Measurements from ENCODE around the gene NSDHL. TPM values are rescaled to one million over a fixed set of nuclear protein-coding genes. Genes with fewer than 3 reads are reported as not detected.

NSDHL gene
- total RNA-seq, 1 experiment from 2014 or later: 13.7 TPM

DNA sequence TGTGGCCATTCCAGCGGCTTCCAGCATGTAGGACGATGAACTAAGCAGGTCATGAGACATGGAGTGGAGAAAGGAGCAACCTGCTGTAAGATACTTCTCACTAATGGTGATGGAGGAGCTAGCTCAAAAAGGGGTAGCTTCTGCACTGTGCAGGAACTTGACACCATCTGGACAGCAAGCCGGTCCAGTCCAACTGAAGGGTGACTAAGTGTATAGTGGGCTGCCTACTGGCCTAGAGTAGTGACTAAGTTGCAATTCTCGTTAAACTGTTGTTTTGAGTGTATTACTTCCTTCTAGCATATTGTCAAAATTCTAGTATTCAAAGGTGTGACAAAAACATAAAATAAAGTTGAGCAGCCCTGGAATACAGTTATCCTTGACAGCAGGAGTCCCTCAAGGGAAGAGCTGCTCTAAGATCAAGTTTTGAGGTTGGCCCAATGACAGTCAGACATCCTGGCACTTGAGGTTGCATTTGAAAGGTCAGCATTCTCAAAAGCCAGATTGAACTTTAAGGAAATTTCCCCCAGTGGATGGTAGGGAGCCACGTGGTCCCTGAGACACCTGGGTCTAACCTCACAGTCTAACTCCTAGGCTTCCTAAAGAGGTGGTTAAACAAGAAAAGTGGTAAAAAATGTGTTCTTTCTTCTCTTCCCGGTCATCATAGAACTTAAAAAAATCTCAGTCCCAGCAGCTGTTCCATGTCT lies 8.3 kb upstream of the NSDHL start:
- Mint-ChIP-seq H3K9me3 (ENCODE audit: unreplicated experiment) (no peaks in the 10 kb centered on the region), H3K36me3 (ENCODE audit: insufficient read depth, unreplicated experiment) (peaks cover 2% of the 10 kb centered on the region), H3K4me3 (ENCODE audit: unreplicated experiment) (no peak overlapping the region), H3K27ac (ENCODE audit: low read depth, unreplicated experiment) (no peak overlapping the region), H3K27me3 (ENCODE audit: insufficient read depth, unreplicated experiment) (no peaks in the 10 kb centered on the region), H3K4me1 (ENCODE audit: insufficient read depth, unreplicated experiment) (peaks cover 4% of the 10 kb centered on the region)
- intact Hi-C loops (cut with micrococcal nuclease): no loop called here
- DNase-seq (ENCODE audit: unreplicated experiment): no peak
- TF ChIP-seq, protein P1, sequence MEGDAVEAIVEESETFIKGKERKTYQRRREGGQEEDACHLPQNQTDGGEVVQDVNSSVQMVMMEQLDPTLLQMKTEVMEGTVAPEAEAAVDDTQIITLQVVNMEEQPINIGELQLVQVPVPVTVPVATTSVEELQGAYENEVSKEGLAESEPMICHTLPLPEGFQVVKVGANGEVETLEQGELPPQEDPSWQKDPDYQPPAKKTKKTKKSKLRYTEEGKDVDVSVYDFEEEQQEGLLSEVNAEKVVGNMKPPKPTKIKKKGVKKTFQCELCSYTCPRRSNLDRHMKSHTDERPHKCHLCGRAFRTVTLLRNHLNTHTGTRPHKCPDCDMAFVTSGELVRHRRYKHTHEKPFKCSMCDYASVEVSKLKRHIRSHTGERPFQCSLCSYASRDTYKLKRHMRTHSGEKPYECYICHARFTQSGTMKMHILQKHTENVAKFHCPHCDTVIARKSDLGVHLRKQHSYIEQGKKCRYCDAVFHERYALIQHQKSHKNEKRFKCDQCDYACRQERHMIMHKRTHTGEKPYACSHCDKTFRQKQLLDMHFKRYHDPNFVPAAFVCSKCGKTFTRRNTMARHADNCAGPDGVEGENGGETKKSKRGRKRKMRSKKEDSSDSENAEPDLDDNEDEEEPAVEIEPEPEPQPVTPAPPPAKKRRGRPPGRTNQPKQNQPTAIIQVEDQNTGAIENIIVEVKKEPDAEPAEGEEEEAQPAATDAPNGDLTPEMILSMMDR (IDR thresholded peaks at IDR 0.05; ENCODE audit: unreplicated experiment): no peak
- no TSS peak for BruUV-seq (replicated peaks)
- CTCF ChIA-PET: interaction anchor here (0.6 to 4.7 kb wide), 10 partner anchors 9 to 1672 kb away, joined by 3 to 38 read pairs (median 4); partner anchors contain the start of genes CETN2 and NSDHL
- POLR2A ChIA-PET: interaction anchor here (2.2 kb wide), 1 partner anchor 8 kb away, joined by 12 read pairs; the partner anchor contains the start of genes CETN2 and NSDHL

DNA sequence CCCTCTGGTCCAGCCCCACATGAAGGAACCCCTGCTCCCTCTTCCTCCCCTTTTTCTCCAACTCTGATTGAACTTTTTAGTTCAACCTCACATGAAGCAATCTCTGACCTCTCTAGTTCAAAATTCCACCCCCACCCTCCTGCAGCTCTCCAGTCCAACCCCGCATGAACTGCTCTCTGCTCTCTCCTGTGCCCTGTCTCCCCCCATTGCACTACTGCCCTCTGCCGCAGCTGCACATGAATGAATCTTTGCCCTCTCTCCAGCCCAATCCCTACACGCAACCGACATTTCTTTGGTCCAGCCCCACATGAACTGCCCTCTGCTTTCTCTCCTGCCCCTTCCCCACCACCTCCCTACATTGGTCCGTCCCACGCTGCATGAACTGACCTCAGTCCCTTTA lies 7.2 kb upstream of the NSDHL start:
- Mint-ChIP-seq H3K4me3 (ENCODE audit: unreplicated experiment) (no peak overlapping the region), H3K36me3 (ENCODE audit: insufficient read depth, unreplicated experiment) (peaks cover 11% of the 10 kb centered on the region), H3K4me1 (ENCODE audit: insufficient read depth, unreplicated experiment) (peaks cover 4% of the 10 kb centered on the region), H3K9me3 (ENCODE audit: unreplicated experiment) (no peaks in the 10 kb centered on the region), H3K27ac (ENCODE audit: low read depth, unreplicated experiment) (no peak overlapping the region), H3K27me3 (ENCODE audit: insufficient read depth, unreplicated experiment) (no peaks in the 10 kb centered on the region)
- TF ChIP-seq, protein P1 (IDR thresholded peaks at IDR 0.05; ENCODE audit: unreplicated experiment): no peak
- intact Hi-C loops (cut with micrococcal nuclease): no loop called here
- CTCF ChIA-PET: no interaction called here
- POLR2A ChIA-PET: no interaction called here
- no peak for DNase-seq (ENCODE audit: unreplicated experiment)
- BruUV-seq (replicated peaks): no TSS peak

DNA sequence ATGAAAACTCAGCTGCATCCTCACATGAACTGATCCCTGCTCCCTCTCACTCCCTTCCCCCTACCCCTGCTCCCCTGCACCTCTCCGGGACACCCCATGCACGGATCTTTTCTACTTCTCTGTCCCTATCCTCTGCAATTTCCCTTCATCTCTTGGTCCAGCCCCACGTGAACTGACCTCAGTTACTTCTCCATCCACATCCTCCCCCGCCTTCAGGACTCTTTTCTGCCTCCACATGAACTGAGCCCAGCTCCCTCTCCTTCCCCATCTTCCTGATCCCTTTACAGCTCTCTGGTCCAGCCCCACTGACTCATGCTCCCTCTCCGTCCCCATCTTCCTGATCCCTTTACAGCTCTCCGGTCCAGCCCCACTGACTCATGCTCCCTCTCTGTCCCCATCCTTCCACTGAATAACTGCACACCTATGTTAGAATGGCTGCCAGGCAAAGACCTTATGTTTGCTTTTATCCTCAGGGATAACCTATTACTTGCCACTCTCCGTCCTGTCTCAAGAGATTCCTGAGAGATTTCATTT lies 6.0 kb upstream of the NSDHL start:
- H3K4me3 Mint-ChIP-seq (ENCODE audit: unreplicated experiment): no peak overlapping the region
- intact Hi-C loops (cut with micrococcal nuclease): no loop called here

DNA sequence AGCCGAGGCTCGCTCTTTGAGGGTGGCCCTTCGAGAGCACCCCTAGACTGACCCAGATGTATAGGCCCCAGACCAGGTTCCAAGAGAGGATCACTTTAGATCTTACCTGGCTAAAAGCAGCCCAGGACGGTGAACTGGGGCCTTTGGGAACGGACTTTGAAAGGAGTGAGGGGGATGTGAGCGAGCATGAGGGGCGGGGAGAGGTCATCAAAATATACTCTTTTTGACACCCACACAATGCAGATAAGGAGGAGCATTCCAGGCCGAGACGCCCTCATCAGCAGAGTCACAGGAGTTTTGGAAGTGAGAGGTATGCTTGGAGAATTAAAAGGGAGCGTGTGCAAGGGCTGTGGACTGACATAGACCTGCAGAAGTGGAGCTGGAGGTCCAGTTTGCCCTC lies 528 bp downstream of the NSDHL start:
- Mint-ChIP-seq H3K27ac (ENCODE audit: low read depth, unreplicated experiment) (peak overlapping the region; percentile 99), H3K4me1 (ENCODE audit: insufficient read depth, unreplicated experiment) (peaks cover 7% of the 10 kb centered on the region), H3K36me3 (ENCODE audit: insufficient read depth, unreplicated experiment) (peaks cover 16% of the 10 kb centered on the region), H3K4me3 (ENCODE audit: unreplicated experiment) (peak overlapping the region; percentile 93), H3K27me3 (ENCODE audit: insufficient read depth, unreplicated experiment) (no peaks in the 10 kb centered on the region), H3K9me3 (ENCODE audit: unreplicated experiment) (peaks cover 13% of the 10 kb centered on the region)
- DNase-seq (ENCODE audit: unreplicated experiment): no peak
- TF ChIP-seq, protein P1 (IDR thresholded peaks at IDR 0.05; ENCODE audit: unreplicated experiment): no peak
- intact Hi-C loops (cut with micrococcal nuclease): loop anchor here (2.0 kb wide), 1 partner anchor 95 kb away; no protein-coding TSS in a partner anchor
- POLR2A ChIA-PET: interaction anchor here (0.5 to 1.5 kb wide), 7 partner anchors 10 to 1078 kb away, joined by 3 to 12 read pairs (median 4); no protein-coding TSS in a partner anchor
- BruUV-seq (replicated peaks): TSS peak; percentile 44
- CTCF ChIA-PET: interaction anchor here (0.5 to 5.8 kb wide), 5 partner anchors 10 to 1227 kb away, joined by 3 to 32 read pairs (median 3); no protein-coding TSS in a partner anchor

More for the DNA sequence above, 6.0 kb upstream of the NSDHL start:
- ChIA-PET POLR2A (no interaction called here), CTCF (interaction anchor here (0.6 to 1.6 kb wide), 4 partner anchors 9 to 1072 kb away, joined by 3 to 6 read pairs (median 3); no protein-coding TSS in a partner anchor)
- Mint-ChIP-seq H3K27ac (ENCODE audit: low read depth, unreplicated experiment) (no peak overlapping the region), H3K4me1 (ENCODE audit: insufficient read depth, unreplicated experiment) (peaks cover 1% of the 10 kb centered on the region), H3K9me3 (ENCODE audit: unreplicated experiment) (no peaks in the 10 kb centered on the region), H3K27me3 (ENCODE audit: insufficient read depth, unreplicated experiment) (no peaks in the 10 kb centered on the region), H3K36me3 (ENCODE audit: insufficient read depth, unreplicated experiment) (peaks cover 11% of the 10 kb centered on the region)
- TF ChIP-seq, protein P1 (IDR thresholded peaks at IDR 0.05; ENCODE audit: unreplicated experiment): no peak
- no peak for DNase-seq (ENCODE audit: unreplicated experiment)
- BruUV-seq (replicated peaks): no TSS peak
